ENCODE results near the gene TEX51. TPM values are rescaled to one million over a fixed set of nuclear protein-coding genes. Genes with fewer than 3 reads are reported as not detected.

Gene TEX51
- total and polyA plus RNA-seq, 2 of the 4 experiments (the other 2 are of a cell fraction) = not detected

- no peak overlapping the region for H3K4ac ChIP-seq (ENCODE audit: low read depth, low read length)
- H2AK9ac ChIP-seq (replicated peaks; ENCODE audit: low read depth, low read length, poor library complexity) = no peak overlapping the region
- dilution Hi-C loops (cut with HindIII; ENCODE audit: low sequenced_read_pairs, unreplicated experiment) = no loop called here
- no peak overlapping the region for H4K91ac ChIP-seq (ENCODE audit: insufficient read depth, low read depth, low read length)
- no peak overlapping the region for H3K23ac ChIP-seq (ENCODE audit: low read depth, low read length)
- H3K14ac ChIP-seq (replicated peaks; ENCODE audit: low read depth, low read length) = no peak overlapping the region
- H3K56ac ChIP-seq (ENCODE audit: extremely low read depth, insufficient read depth, low read length) = no peak overlapping the region
- DNase-seq (no peak), ATAC-seq (ENCODE audit: low read depth) (no peak)
- peaks cover 3% of the 10 kb centered on the region; the same call in 1 of the 2 replicates for H3K27me3 ChIP-seq (ENCODE audit: control insufficient read depth, insufficient read depth, low read length)
- H3K36me3 ChIP-seq (ENCODE audit: control insufficient read depth, insufficient read depth, low read length) = no peaks in the 10 kb centered on the region
- intact Hi-C loops (cut with micrococcal nuclease) = no loop called here
- H3K79me1 ChIP-seq (ENCODE audit: low read depth in 1 of 2, low read length in 2 of 2) = no peaks in the 10 kb centered on the region
- H3K18ac ChIP-seq (ENCODE audit: low read depth, low read length) = no peak overlapping the region
- H3K9me1 ChIP-seq (ENCODE audit: insufficient read depth, low read length) = no peaks in the 10 kb centered on the region
- no TSS peak for BruUV-seq (replicated peaks)
- no peak overlapping the region for H4K8ac ChIP-seq (ENCODE audit: low read depth in 2 of 2, low read length in 2 of 2)
- H4K5ac ChIP-seq (ENCODE audit: low read depth, low read length) = no peak overlapping the region
- H3K4me2 ChIP-seq (ENCODE audit: low read depth, low read length) = no peak overlapping the region
- H4K20me1 ChIP-seq (ENCODE audit: insufficient read depth, low read length) = no peaks in the 10 kb centered on the region
- no peak overlapping the region for H3K4me3 ChIP-seq (ENCODE audit: insufficient read depth, low read depth, low read length)
- no peak overlapping the region for H2AFZ ChIP-seq (replicated peaks; ENCODE audit: low read length, poor library complexity)
- no peaks in the 10 kb centered on the region for H3K4me1 ChIP-seq (ENCODE audit: control insufficient read depth, insufficient read depth, low read length)
- no peak overlapping the region for H3K9ac ChIP-seq (ENCODE audit: low read depth, low read length)
- TF ChIP-seq NFE2L2 (IDR thresholded peaks at IDR 0.05; ENCODE audit: low read depth, low read length) (no peak), POLR2A (IDR thresholded peaks at IDR 0.05; ENCODE audit: low read depth, low read length) (no peak), USF2 (IDR thresholded peaks at IDR 0.05; ENCODE audit: low read depth, low read length) (no peak), CHD1 (IDR thresholded peaks at IDR 0.05; ENCODE audit: low read depth, low read length) (no peak), RFX5 (IDR thresholded peaks at IDR 0.05; ENCODE audit: low read depth, low read length) (no peak)
- no peak overlapping the region for H2BK15ac ChIP-seq (ENCODE audit: low read depth, low read length)
- no peak overlapping the region for H2AK5ac ChIP-seq (ENCODE audit: low read depth, low read length)
- H2BK5ac ChIP-seq (ENCODE audit: low read depth, low read length, poor library complexity, severe bottlenecking) = no peak overlapping the region
- no peaks in the 10 kb centered on the region for H3K9me3 ChIP-seq (ENCODE audit: control insufficient read depth, insufficient read depth, low read length)
- in situ Hi-C loops (cut with MboI; ENCODE audit: low sequenced_read_pairs) = no loop called here
- H2BK20ac ChIP-seq (ENCODE audit: low read depth, low read length) = no peak overlapping the region
- no peak overlapping the region for H3K27ac ChIP-seq (ENCODE audit: insufficient read depth, low read length)
- H2BK120ac ChIP-seq (ENCODE audit: low read depth, low read length) = no peak overlapping the region
- POLR2A ChIA-PET (ENCODE audit: unreplicated experiment) = no interaction called here
- CTCF ChIA-PET = no interaction called here
These were observed 5.1 kb upstream of the TEX51 start for GRCh38 chr2:126893606-126894005.

All from IMR-90 (cell line).